NAMALWA (cell line): ENCODE measurements around the gene COL1A2.

ENCODE experiments used
- DNase-seq: peaks from one replicate; pipeline ENCODE4 v3.0.0-alpha.2; 2015; ENCODE audit warnings: low spot score

COL1A2 gene

DNA sequence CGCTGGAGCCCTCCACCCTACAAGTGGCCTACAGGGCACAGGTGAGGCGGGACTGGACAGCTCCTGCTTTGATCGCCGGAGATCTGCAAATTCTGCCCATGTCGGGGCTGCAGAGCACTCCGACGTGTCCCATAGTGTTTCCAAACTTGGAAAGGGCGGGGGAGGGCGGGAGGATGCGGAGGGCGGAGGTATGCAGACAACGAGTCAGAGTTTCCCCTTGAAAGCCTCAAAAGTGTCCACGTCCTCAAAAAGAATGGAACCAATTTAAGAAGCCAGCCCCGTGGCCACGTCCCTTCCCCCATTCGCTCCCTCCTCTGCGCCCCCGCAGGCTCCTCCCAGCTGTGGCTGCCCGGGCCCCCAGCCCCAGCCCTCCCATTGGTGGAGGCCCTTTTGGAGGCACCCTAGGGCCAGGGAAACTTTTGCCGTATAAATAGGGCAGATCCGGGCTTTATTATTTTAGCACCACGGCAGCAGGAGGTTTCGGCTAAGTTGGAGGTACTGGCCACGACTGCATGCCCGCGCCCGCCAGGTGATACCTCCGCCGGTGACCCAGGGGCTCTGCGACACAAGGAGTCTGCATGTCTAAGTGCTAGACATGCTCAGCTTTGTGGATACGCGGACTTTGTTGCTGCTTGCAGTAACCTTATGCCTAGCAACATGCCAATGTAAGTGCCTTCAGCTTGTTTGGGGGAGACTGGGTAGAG is at the start of gene COL1A2:
COL1A2 (plus strand) TSS at position 459 of the 704 bp plus-strand sequence; CDS start at position 596, 137 bp downstream.
- no peak for DNase-seq

DNA sequence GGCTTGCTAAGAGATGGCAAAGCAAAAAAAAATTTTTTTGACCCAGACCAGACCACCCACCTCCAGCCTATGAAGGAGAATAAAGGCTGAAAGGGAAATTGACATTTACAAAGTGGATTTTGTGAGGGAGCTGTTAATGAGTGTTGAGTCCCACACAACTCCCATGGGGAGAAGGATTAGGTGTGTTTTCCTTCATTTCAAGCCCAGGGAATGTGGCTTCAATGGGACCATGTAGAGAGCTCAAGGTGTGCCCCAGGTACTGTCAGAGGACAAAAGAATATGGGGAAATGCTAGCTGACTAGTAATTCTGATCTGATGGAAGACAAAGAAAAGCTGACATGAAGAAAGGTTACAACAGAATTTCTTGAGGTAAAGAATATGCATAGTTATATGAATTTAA is 48.8 kb upstream of the COL1A2 start:
- DNase-seq = no peak

DNA sequence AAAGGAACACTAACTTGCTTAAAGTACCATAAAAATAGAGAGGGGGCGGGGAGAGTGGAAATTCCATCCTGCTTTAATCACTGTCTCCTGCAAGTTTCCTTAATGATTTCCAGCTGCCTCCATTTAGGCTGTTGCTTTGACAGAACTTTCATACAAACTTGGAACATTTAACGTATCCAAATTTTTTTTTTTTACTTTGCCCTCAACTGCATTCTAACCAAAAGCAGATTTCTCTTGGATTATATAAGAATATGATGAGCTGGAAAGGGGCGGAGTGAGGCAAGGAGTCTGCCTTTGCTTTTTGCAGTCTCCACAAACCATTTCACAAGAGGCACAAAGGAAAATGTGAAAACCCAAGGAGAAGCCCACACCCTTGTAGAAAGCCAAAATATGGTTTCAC is 46.6 kb upstream of the COL1A2 start:
- DNase-seq = no peak

DNA sequence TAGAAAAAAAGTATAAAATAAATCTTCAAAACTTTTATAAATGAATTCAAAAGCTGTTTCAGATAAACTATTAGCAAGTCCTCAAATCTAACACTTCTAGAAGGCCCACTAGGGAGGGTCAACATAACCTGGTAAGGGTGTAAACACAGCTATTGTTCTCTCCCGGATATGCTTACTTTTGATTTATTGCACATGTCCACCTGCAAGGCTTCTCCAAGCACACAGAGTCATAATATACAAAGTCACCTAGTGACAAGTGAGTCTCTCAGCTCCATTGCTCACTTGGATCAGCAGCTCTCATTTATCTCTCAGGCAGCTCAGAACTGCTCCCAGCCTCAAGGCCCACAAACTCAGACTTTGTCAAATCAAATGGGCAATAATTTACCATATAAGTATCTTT is 44.0 kb upstream of the COL1A2 start:
- no peak for DNase-seq

DNA sequence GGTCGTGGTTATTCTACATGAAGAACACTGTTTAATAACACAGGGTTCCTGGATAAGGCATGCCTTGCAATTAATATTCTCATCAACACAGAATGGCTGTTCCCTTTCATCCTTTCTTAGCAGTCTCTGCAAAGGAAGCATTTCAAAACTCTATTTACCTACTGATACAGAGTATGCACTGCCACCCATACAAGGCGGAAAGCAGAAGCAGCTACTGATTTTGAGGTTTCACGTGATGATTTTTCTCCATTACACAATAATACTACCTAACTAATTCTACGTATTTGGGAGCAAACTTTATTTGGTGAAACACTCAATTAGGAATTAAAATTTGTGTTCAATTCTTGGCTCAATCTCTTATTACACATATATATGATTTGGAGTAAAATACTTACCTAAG is 43.0 kb upstream of the COL1A2 start:
- DNase-seq = peak; percentile 15

DNA sequence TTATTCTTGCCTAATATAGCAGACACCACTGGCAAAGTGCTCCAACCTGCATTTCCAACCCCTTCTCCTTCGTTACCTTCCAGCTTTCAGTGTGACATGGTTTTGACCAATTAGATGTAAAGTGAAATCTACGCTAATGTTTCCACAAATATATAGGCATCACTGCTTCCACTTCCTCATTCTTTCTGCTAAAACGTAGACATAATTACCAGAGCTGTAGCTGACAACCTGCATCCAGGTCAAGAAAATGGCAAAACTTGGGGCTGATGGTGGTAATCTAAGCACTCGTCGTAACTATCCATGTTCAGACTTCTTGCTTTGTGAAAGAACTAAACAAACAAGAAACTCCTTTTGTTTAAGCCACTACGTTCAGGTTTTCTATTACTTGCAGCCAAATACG is 41.8 kb upstream of the COL1A2 start:
- DNase-seq = peak; percentile 32

DNA sequence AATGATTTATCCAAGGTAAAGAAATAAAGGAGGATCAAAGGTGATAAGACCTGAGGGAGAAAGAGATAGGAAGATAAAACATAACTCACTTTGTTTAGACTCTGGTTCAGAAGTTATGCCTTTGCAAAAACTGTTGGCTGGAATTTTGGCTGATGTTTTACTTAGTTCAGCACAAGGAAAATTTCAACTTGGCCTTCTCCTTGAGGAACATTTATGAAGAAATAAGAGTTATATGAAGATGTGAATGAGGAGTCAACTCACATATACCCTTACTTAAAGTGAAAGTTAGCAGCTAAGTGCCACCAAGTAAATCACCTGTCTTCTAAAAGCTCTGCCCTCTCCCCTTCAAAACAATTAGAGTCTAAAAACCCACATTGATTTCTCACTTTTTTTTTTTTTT is 39.7 kb upstream of the COL1A2 start:
- DNase-seq = no peak

DNA sequence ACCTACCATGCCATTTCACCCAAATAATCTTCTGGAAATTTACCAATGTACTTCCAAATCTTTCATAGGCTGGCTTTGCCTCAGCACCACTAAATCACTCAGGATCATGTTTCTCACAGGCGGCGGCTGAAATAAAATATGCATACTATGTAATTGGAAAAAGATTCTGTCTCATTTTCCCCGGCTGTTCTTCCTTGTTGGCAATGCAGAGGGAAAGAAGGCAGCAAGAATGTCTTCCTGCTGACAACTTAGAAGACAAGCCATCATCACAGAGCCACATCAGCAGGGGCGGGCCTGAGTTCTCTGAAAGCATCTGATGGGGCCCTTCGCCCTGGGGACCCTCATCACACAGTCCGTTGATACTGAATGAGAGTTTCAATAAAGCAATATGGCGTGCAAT is 39.2 kb upstream of the COL1A2 start:
- DNase-seq = no peak

DNA sequence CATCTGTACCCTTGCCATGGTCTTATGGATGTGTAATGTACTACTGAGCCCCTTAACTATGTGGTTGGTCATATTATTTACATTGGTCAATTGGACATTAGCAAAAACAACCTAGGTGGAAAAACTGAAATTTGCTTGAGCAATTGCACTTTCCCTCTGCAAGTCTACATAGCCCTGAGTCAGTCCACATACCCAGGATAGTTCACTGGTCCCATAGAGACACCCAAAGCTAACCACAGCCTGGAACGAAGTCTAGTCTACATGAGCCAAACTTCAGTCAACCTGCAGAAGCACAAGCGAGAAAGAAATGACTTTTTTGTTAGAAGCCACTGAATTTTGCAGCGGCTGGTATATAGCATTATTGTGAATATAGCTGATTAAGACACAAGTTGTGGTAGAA is 37.6 kb upstream of the COL1A2 start:
- DNase-seq = no peak

DNA sequence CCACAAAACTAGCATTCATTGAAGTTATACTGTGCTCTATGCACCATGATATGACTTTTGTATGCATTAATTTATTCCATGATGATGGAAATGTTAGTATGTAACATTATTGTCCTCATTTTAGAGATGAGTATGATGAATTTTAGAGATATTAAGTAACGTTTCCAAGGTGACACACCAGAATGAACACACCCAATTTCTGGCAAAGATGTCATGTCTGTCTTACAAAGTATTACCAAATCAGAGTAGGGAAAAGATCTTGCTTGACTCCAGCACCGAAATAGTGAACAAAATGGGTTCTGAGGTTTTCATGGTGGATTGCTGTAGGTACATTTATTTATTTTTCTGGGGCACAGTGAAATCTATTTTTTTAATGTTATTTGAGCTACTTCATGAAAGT is 33.8 kb upstream of the COL1A2 start:
- no peak for DNase-seq

DNA sequence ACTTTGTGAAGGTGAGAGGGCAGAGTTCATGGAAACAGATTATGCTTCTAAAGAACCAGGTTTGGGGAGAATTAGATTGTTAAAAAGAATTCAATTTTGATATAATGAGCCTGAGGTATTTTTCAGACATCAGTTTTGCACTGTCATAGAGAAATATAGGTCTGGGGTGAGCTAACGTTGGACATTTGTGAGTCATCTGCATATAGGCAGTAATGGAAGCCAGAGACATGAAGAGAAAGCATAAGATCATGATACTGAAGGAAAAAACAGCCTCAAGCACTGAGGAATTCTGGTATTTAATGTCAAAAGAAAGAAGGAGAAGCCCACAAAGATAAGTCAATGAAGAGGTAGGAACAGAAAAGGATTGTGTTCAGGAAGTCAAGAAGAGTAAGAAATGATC is 32.4 kb upstream of the COL1A2 start:
- no peak for DNase-seq

DNA sequence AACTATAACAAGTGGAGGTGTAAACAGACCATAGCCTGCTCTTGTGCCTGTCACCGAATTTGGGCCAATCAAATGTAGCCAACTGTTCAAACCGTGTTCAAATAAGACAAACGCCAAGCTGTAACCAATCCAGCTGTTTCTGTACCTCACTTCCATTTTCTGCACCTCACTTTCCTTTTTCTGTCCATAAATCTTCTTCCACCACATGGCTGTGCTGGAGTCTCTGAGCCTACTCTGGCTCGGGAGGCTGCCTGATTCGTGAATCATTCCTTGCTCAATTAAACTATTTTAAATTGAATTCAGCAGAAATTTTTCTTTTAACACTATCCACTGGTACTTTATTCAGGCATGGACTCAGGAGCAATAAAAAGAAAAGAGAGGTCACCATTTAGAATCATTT is 29.9 kb upstream of the COL1A2 start:
- DNase-seq = no peak

DNA sequence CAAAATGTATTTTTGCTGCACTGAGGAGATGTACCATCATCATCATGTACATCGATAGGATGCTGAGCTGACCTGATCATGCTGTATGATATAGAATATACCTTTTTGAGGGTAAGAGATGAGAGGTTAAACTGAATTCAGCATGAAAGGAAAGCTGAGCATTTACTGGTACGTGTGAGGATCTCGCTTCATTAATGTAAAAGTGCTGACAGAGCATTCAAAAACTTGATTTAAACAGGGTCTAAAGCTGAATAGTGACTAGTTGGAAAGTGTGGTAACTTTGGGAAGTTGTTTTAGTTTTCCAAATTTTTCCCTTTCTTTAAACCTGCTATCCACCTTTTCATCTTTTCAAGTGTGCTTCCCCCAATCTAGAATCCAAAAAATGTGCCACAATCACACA is 28.5 kb upstream of the COL1A2 start:
- DNase-seq = no peak

DNA sequence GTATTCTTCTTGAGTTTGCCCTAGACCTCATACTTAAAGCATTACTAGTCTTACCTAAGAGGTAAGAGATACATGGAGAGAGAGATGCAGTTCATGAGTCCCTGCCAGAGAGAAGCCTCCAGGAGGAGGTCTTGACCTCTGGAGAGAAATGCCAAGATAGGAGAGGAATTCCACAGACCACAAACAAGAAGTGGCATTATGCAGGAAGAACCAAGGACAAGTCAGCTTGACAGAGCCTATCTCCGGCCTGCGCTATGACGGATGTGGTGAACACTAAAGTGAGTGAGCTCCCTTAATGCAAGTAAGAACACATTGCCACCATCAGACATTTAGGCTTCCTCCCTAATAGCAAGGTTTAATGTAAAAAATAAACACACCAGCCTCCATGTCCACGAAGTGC is 27.9 kb upstream of the COL1A2 start:
- no peak for DNase-seq

DNA sequence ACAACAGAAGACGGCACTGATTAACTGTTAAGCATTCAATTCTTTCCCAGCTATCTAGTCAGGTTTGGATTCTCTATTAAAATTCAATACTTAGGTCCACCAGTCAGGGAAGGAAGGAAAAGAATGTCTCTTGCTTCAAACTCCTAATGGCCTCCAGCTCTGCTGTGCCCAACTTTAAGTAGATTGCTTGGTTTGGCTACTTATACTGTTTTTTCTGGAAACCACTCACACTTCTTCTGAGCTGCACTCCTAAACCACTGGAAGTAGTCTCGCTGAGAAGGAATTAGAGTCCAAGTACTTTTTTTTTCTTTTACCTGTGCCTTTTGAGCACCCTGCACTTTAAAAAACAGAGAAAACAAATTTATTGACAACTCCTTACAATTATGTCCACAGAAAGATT is 26.7 kb upstream of the COL1A2 start:
- no peak for DNase-seq

DNA sequence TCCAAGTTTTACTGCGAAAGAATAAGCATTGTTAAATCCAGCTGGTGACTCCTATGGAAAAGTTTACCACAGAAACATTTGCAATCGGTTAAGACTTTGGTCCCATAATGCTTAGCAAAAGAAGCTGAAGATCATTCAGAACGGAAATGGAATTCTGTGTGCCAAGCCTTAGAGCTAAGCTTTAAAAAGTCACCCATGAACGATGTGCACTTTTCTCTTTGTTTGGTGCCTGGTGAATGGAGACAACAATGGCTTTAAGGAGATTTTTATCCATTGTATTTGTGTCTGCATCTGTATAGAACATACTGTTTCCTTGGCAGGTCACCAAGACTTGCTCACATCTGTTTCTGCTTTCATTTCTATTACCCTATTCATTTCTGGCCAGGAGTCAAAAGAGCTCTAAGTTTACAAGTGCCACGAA is 26.3 kb upstream of the COL1A2 start:
- no peak for DNase-seq

DNA sequence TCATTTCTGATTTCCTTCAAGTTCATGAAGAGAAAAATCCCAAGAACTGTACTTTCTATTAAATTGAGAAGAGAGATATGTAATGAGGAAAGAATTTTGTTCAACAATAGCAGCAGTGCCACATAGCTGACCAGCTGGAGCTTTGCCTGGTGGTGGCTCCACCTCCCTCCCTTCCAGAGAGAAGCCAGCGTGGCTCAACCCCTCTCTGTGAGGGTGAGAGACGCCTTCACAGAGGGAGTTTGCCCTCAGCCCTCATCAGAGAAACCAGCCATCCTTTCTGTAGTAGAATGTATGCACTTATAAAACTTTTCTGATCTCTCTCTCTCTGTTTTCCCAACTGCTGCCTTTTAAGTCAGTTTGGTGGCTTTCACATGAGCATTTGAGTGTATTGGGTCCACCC is 20.5 kb upstream of the COL1A2 start:
- DNase-seq = no peak

DNA sequence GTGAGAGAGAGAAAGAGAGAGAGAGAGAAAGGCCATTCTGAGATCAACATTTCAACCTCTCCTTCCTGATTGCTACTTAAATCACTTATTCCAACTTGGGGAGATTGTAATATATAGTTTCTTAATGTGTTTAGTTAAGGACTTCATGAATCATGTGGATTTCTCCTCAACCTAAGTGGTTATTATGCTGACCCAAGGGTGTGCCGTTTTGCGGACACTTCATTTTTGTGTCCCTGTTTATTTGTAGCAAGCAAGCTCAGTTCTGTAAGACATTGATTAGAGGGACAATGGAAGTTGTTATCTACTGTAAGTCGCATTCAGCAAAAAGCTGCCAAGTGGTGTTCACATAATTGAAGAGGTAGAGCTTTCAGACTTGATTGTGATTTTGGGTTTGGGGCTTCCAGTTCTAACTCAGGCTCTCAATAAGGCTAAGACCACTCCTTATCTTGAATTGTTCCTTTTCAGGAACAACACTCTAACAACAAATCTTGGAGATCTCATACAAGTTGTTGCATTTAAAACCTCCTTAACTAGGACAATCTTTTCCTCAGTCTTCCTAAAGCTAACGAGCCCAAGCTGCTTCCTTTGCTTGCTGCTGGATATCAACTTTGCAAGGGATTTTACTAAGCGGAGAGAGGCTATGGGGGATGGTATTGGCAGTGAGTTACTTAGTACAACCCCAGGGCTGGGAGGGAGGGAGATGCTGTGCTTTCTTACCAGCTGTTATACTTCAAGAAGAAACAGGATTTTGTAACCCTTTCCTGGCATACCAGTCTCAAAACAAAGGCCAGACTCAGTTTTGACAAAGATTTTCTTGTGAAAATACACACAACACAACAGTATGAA is 19.8 kb upstream of the COL1A2 start:
- DNase-seq = no peak

DNA sequence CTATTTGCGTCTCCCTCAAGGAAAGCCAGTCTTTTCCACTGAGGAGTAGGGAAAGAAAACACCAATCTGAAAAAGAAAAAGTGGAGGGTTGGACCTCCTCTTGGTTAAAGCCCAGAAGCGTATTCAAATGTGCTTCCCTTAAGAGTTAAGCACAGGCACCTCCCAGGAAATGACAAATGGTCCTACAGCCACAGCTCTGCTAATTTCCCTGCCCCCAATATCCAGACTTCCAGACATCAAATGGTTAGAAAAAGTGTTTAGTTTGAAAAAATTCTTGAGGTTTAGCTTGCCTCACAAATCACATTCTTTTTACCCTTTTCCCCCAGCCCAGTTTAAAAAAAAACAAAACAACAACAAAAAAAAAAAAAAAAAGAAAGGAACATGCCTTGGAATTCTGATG is 19.0 kb upstream of the COL1A2 start:
- no peak for DNase-seq

DNA sequence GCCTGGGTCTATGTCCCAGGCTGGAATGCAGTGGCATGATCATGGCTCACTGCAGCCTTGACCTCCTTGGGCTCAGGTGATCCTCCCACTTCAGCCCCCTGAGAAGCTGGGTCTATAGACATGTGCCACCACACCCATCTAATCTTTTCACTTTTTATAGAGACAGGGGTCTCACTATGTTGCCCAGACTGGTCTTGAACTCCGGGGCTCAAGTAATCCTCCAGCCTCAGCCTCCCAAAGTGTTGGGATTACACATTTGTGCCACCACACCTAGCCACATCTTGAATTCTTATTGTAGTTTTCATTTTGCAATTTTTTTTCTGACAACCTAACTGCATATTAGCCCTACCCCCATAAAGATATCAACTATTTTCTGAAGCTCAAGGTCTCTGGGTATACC is 18.4 kb upstream of the COL1A2 start:
- DNase-seq = no peak

DNA sequence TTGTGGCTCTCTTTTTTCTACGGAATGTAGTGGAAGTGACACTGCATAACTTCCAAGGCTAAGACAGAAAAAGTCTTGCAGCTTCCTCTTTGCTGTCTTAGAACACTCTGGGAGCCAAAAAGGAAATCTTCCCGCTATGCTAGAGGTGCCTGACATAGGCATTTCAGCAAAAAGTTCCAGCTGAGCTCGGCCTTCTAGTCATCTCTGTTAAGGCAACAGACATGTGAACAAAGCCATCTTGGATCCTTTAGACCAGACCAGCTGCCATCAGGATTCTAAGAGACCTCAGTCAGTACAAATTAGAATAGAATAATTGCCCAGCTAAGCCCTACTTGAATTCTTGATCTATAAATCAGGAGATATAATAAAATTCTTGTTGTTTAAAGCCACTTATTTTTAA is 16.3 kb upstream of the COL1A2 start:
- DNase-seq = no peak

DNA sequence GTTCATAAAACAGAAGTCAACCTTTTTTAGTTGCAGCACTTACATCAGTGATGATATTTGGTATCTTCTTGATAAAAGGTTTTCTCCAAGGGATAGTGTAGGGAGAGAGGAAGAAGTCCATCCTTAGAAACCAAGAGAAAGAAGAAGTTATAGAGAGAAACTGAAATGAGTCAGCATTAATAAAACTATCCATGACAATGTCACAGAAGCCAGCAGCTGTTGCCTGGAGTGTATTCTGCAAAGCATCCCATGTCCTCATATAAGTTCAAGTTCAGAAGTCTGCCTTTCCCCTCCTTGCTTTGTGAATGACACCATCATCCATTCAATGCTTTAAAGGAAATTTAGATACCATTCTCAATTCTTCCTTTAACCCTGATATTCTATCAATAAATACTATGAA is 14.4 kb upstream of the COL1A2 start:
- no peak for DNase-seq

DNA sequence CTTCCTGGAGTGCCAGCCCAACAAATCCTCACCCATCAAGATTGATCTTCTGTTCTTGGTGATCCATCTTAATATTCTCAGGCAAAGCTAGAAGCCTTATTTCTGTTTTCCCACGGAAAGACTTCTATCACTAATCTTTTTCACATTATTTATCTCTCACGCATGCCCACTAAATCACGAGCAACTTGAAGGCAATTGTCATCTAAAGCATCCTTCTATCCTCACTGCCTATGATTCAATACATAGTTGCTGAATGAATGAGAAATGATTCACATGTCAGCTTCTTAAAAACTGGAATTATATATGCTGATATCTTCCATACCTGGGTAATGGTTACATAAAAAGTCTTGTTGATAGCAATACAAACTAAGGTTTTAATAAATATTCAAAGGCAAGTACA is 12.6 kb upstream of the COL1A2 start:
- DNase-seq = no peak

DNA sequence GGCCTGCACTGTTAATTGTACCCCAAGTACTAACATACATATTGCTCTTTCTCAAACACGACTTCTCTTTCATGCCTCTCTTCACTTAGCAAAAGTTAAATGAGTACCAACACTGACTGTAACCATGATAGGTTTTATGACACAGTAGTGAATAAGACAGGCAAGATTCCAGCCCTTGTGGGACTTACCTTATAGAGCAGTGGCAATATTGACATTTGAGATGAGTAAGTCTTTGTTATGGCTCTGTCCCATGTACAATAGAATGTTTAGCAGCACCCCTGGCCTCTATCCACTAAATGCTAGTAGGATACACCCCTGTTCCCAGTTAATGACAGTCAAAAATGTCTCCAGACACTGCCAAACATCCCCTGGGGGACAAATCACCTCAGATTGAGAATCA is 11.9 kb upstream of the COL1A2 start:
- no peak for DNase-seq
